LNCAP (cell line): ENCODE results near the gene SETD6.

ENCODE experiments used
- CTCF ChIP-seq: fragments of 450-650 bp; IDR thresholded peaks from 2 replicates; pipeline ENCODE4 v1.5.1; 2017; ENCODE audit warnings: mild to moderate bottlenecking

SETD6 gene

GRCh38 chr16:58515125-58515870 is at the start of gene SETD6:
Gene SETD6 (plus strand): TSS chr16:58515517. CDS start chr16:58515538, 21 bp downstream.
- TF ChIP-seq CTCF, result 0 out of 2 replicates have a peak, but pooled peaks have one; percentile 23

GRCh38 chr16:58465817-58466216 is 49.5 kb upstream of the SETD6 start:
- no peak for TF ChIP-seq CTCF

GRCh38 chr16:58466396-58466795 is 48.9 kb upstream of the SETD6 start:
- TF ChIP-seq CTCF, result no peak

GRCh38 chr16:58467905-58468304 is 47.4 kb upstream of the SETD6 start:
- TF ChIP-seq CTCF, result no peak

GRCh38 chr16:58471209-58471975 is 43.9 kb upstream of the SETD6 start:
- no peak for TF ChIP-seq CTCF

- no peak for TF ChIP-seq CTCF
Observed at GRCh38 chr16:58472266-58472665, 43.1 kb upstream of the SETD6 start.

GRCh38 chr16:58472827-58473226 is 42.5 kb upstream of the SETD6 start:
- no peak for TF ChIP-seq CTCF
